ENCODE results near the gene ADAMTSL4. TPM values are rescaled to one million over a fixed set of nuclear protein-coding genes. Genes with fewer than 3 reads are reported as not detected.

ADAMTSL4 gene
- polyA plus RNA-seq, 1 of the 3 experiments (the other 2 are of a cell fraction) = 3.4 TPM

GRCh38 chr1:150548324-150548631 lies 930 bp upstream of the ADAMTSL4 start (continued):
- TF ChIP-seq MAX (IDR thresholded peaks at IDR 0.05; ENCODE audit: low read depth) = no peak
- TF ChIP-seq RCOR1 (IDR thresholded peaks at IDR 0.05; ENCODE audit: low read length) = no peak
- no peak for TF ChIP-seq SMC3 (IDR thresholded peaks at IDR 0.05; ENCODE audit: low read depth, low read length)
- TF ChIP-seq GABPA (IDR thresholded peaks at IDR 0.05; ENCODE audit: low read depth) = no peak
- no peak for TF ChIP-seq FOXJ3 (CRISPR knock-in tag; IDR thresholded peaks at IDR 0.05)
- TF ChIP-seq JUND (IDR thresholded peaks at IDR 0.05) = no peak
- no peak for TF ChIP-seq MEF2A (IDR thresholded peaks at IDR 0.05; ENCODE audit: borderline replicate concordance, low read depth)
- TF ChIP-seq FOXM1 (IDR thresholded peaks at IDR 0.05; ENCODE audit: low read depth) = no peak

- H3K27ac ChIP-seq (ENCODE audit: low read depth in 2 of 2, low read length in 1 of 2) = no peak overlapping the region
- no peaks in the 10 kb centered on the region for H3K27me3 ChIP-seq (ENCODE audit: insufficient read depth)
- CTCF ChIA-PET = interaction anchor here (0.7 to 10.0 kb wide), 6 partner anchors 11 to 455 kb away, joined by 3 to 88 read pairs (median 6); no protein-coding TSS in a partner anchor
- peaks cover 8 to 13% of the 10 kb centered on the region in 2 experiments; a peak in 2 of 4 replicates for H3K4me1 ChIP-seq (ENCODE audit: control insufficient read depth in 1 of 2, insufficient read depth in 2 of 2, low read depth in 1 of 2, low read length in 1 of 2)
- H3K79me2 ChIP-seq (ENCODE audit: insufficient read depth) = no peaks in the 10 kb centered on the region
- 0 out of 2 replicates have a peak overlapping the region, but pooled peaks have one; percentile 41 for H2AFZ ChIP-seq (ENCODE audit: low read depth)
- H3K4me2 ChIP-seq = peak overlapping the region; percentile 67
- H3K9me2 ChIP-seq = no peaks in the 10 kb centered on the region
- peaks cover 17% of the 10 kb centered on the region for H3F3A ChIP-seq (replicated peaks; ENCODE audit: insufficient read depth)
- H3K4me3 ChIP-seq (ENCODE audit: low read depth in 2 of 2, low read length in 1 of 2) = peak overlapping the region; percentile 19 to 33; a peak in 2 of 4 replicates
- H3K9ac ChIP-seq = no peak overlapping the region
- DNase-seq = no peak
- H4K20me1 ChIP-seq (ENCODE audit: insufficient read depth) = no peaks in the 10 kb centered on the region
- no peak for TF ChIP-seq PBX3 (IDR thresholded peaks at IDR 0.05)
- TF ChIP-seq JUND (IDR thresholded peaks at IDR 0.05) = no peak
- TF ChIP-seq NRF1 (IDR thresholded peaks at IDR 0.05; ENCODE audit: low read depth, low read length) = no peak
- TF ChIP-seq ELF1 (IDR thresholded peaks at IDR 0.05) = no peak
- no peak for TF ChIP-seq NFIC (IDR thresholded peaks at IDR 0.05; ENCODE audit: borderline replicate concordance)
- no peak for TF ChIP-seq POLR2AphosphoS5 (IDR thresholded peaks at IDR 0.05; ENCODE audit: low read depth, low read length)
- no peak for TF ChIP-seq CTCF (IDR thresholded peaks at IDR 0.05)
- TF ChIP-seq IRF3 (IDR thresholded peaks at IDR 0.05; ENCODE audit: low read depth, low read length) = no peak
- TF ChIP-seq EP300 (IDR thresholded peaks at IDR 0.05; ENCODE audit: borderline replicate concordance in 1 of 2, low read depth in 1 of 2, low read length in 1 of 2) = no peak
- WGBS (ENCODE audit: low lambda C conversion rate) = 58% methylated on average over 41 of the region's 43 CpGs
- POLR2A ChIA-PET = interaction anchor here (1.4 kb wide), 1 partner anchor 12 kb away, joined by 4 read pairs; no protein-coding TSS in a partner anchor
- no peaks in the 10 kb centered on the region for H3K36me3 ChIP-seq (replicated peaks in 1 of 2; ENCODE audit: control insufficient read depth in 1 of 2, insufficient read depth in 2 of 2, low read length in 1 of 2)
- no peaks in the 10 kb centered on the region for H3K9me3 ChIP-seq
Observed at GRCh38 chr1:150549496-150550221, 451 bp downstream of the ADAMTSL4 start.

Data from SK-N-SH (cell line).